NCI-H2107 (cell line): Measurements from ENCODE around the gene HVCN1.
"Not testable (repeated sequence)": the region's sequence is repeated elsewhere in the genome, so short reads cannot be mapped to it uniquely, and the experiment has no call there.

Experiments used
- DNase-seq: peaks from one replicate; lab custom pipeline; 2025; lab: John Stamatoyannopoulos, UW

The HVCN1 gene

DNA sequence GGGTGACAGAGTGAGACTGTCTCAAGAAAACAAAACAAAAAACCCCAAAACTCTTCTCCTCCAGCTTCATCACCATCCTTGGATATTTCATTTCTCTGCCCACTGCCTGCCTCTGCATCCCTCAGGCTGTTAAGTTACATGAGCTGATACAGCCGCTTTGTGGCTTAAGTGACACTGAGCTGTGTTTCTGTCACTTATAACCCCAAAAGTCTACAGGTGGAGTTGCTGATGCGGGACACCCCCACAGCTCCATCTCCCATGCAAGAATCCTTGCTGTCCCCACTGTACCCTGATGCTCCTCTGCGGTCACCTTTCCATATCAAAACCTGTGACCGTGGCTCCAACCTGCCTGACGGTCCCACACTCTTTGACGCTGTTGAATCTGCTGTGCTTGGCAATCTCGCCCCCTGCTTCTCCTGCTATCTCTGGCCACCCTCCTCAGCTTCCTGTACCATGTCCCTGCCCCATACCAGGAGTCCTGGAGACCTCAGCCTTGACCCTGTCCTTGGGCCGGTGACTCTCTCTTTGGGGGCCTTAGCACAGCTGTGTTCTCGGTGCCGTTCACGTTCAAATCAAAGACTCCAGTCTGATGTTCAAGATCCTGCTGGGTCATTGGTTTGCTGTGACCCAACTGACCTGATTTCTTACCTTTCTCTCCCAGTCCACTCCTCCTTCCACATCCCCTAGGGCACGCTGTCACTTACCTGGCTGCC is 20.3 kb downstream of the HVCN1 start:
- no peak for DNase-seq

DNA sequence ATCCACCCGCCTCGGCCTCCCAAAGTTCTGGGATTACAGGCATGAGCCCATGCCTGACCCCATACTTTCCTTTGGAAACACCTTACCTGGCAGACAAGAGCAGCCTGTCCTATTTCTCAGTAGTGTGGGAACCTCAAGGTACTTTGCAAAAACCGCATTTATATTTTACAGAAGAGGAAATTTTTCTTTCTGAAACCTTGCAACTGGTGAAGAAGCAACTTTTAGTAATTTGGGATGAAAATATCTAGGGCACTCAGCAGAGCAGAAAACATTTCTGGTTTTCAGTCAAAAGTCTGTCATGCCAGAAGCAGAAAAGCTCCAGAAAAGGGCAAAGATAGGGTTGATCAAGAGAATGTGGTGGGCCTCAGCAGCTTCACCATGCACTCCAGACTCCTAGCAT is 21.2 kb downstream of the HVCN1 start:
- DNase-seq, result no peak

DNA sequence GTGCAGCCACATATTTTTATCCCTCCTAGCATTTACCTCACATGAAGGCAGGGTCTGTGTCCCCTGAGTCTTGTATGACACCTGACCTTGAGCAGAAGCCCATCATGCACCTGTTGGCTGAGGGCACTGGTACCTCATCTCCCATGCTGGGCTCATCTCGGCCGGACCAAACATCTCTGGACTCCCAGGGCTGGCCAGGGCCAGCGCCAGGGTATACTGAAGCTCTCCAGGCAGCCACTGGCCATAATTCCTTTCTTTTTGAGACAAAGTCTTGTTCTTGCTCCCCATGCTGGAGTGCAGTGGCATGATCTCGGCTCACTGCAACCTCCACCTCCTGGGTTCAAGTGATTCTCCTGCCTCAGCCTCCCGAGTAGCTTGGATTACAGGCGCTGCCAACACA is 22.0 kb downstream of the HVCN1 start:
- DNase-seq, result no peak

DNA sequence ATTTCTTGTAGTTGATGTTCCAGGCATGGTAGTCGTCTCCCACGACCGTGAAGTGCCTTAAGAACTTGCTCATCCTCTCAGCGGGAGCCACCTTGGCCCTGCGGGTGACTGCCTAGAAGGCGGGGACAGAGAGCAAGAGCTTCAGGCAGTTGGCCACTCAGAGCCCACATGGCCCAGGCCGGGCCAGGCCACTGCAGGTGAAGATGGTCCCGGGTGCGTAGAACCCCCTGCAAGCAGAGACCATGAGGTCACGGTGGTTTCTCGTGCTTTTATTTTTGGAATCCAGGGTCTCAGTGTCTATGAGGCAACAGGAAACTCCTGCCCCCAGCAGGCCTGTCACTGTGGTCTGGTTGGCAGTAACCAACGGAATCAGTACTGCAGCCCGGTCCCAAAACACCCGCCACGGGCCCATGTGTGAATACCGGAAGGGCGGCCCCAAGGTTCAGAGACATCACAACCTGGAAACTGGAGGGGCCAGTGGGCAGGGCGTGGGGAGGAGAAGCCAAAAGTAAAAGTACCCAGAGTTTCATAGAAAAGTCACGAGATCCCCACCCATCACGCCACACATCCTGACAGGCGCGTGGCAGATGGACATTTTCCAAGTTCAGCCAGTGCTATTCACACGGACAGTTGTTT is 27.5 kb downstream of the HVCN1 start:
- no peak for DNase-seq

DNA sequence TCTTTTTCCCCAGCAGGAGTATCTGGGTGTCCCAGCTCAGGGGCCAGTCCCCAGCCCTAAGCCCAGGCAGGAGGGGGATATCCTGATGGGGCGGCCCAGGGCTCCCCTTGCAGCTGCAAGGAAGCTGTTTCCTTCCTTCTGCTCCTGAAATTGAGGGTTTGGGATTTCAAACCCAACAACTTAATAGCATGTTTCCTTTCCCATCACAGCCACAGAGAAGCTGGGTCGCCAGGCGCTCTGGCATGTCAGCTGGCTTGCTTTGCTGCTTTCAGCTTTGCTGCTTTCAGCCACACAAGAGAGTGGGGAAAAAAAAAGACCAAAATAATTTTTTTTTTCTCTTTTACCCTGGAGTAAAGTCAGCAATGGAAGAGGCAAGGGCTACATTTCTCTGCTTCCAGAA is 30.0 kb downstream of the HVCN1 start:
- no peak for DNase-seq

DNA sequence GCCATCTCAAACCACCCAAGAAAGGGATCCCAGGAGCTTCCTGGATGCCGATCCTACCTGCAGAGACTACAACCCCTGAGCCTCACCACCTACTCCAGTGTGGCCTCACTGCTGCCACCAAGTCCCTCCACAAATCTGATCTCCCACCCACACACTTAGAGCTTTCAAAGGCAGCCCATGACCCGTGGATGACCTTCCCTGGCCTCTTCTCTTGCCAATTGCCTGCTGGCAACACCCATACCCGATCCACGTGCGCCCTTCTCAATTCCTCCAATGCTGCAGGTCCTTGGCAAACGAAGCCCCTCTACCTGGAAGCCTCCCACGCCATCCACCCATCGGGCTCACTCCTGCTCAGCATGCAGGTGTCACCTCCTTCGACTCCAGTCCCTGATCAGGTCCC is 30.7 kb downstream of the HVCN1 start:
- DNase-seq, result no peak

DNA sequence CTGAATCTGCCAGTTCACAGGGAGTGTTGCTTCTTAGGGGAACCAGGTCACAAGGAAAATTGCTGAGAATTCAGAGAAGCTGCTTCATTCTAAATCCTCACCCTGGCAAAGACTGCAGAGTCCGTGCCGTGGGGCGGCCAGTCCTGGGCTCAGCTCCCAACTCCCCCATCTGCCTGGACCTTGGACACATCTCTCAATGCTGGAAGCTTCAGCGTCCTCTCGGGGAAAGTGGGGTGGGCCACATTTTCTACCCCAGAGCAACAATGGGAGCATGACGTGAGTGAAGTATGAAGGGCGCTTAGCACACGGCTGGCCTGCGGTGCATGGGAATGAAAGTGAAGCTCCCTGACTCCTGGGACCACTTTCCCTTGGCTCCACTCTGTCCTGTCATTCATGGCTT is 31.2 kb downstream of the HVCN1 start:
- no peak for DNase-seq

DNA sequence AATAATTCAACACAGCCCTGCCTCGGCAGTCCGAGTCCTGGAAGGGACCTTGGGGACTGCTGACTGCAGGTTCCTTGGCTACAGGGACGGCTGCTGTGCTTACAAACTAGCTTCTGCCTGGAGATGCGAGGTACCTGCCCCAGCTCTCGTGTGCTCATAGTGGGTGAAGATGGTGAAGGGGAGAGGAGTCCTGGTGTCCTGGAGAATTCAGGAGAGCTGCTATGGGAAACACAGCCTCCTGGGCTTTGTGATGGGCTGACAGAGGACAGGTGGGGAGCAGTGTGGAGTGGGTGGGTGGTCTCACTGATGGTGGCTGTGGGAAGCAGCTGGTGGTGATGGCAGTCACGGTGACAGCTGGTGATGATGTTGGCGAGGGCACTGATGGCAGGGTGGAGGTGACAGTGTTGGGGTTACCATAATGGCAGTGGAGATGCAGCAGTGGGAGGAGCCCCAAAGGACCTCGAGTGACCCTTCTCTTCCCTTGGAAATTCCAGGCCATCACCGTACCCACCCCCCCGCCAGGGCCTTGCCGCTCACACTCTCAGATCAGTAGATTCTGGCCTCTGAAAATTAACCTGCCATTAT is 32.8 kb downstream of the HVCN1 start:
- DNase-seq, result no peak

DNA sequence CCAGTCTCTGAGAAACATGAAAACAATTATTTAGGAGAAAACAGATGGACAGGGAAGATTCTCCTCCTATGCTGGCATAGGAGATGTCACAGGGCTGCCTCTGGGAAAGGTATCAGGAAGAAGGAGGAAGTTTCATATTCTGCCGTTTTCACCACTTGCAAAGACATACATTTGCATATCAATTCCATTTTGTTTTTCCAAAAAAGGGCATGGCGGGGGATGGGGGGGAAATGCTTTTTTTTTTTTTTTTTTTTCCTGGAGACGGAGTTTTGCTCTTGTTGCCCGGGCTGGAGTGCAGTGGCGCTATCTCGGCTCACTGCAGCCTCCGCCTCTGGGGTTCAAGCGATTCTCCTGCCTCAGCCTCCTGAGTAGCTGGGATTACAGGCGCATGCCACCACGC is 34.7 kb downstream of the HVCN1 start:
- DNase-seq, result not testable (repeated sequence)

DNA sequence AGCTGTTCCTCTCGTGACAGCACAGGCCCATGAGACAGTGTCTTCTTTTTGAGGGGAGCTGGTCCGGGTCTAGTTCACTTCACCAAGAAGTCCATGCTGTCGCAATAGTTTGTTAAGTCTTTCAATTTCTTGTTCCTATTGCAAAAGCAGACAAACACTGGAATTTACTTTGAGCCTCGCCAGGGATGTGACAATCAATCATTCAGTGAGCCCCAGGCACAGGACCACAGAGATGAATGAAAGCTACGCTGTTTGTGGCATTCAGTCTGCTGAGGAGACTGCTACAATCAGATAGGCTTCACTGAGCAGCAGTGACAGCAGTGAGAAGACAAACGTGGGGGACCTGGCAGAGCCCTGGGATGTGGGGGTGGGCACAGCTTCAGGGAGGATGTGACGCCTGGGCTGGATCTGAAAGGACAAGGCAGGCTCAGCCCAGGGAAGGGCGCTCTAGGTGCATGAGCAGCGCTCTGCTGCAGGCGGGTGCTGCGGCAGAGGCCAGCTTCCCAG is 39.5 kb downstream of the HVCN1 start:
- no peak for DNase-seq

DNA sequence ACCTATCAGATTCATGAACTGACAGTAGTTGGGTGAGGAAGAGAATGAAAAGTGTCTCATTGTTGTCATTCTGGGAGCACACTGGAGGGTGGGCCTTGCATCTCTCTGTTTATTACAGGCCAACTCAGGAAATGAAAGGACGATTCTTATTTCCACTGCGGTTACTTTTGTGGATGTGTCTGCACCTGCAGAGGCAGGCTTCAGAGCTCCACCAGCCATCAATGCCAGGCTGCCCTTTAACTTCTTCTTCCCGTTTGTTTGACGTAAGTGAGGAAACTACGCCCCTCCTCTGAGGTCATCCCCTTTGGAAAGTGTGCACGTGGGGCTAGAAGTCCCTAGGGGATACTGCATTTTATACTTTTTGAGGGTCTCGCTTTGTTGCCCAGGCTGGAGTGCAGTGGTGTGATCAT is 41.3 kb downstream of the HVCN1 start:
- no peak for DNase-seq

DNA sequence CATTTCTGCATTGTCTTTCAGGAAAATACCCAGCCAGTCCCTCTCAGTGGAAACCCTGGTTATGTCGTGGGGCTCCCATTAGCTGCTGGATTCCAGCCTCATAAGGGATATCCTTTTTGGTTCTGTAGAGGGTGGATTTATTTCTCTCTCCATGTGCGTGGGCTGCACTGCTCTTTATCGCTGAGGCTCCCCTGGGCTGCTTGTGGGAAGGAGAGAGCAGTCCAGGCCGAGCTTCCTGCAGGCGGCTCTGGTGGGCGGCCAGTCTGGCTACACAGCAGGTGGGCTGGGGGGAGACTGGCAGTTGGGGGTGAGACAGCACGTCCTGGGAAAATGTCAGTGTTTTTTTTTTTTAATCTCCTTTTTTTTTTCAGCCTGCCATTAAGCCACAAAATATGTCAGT is 47.4 kb downstream of the HVCN1 start:
- DNase-seq, result no peak

DNA sequence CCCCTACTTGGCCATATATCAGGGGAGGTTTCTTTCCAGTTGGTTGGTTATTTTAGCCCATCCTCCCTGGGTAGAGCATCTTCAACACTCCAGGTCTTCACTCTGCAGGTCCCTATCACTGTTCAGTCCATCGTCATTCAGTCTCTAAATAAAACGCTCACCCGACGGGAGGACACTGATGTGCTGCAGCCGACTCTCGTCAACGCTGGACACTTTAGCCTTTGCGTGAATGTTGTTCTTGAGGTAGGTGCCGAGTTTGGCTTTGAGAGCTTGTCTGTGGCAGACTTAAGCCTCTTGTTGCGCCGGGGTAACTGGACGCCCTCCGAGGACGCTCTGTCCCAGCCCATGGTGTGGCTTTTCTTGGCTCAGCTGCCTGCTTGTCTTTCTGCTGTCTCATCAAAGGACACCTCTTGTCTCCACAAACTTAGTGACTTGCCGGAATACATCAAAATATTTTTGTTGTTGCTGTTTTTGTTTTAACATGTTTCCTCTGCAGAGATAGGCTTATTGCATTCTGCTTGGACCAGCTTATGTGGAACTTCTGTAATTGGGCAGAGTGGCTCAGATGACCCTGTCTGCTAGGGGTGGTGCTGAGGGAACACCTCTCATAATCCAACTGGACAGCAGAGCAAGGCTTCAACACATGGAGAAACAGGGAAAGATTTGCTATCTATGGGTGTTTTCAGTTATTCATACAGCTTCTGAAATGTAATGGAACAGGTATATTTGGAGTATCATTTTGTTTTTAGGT is 48.5 kb downstream of the HVCN1 start:
- DNase-seq, result no peak

DNA sequence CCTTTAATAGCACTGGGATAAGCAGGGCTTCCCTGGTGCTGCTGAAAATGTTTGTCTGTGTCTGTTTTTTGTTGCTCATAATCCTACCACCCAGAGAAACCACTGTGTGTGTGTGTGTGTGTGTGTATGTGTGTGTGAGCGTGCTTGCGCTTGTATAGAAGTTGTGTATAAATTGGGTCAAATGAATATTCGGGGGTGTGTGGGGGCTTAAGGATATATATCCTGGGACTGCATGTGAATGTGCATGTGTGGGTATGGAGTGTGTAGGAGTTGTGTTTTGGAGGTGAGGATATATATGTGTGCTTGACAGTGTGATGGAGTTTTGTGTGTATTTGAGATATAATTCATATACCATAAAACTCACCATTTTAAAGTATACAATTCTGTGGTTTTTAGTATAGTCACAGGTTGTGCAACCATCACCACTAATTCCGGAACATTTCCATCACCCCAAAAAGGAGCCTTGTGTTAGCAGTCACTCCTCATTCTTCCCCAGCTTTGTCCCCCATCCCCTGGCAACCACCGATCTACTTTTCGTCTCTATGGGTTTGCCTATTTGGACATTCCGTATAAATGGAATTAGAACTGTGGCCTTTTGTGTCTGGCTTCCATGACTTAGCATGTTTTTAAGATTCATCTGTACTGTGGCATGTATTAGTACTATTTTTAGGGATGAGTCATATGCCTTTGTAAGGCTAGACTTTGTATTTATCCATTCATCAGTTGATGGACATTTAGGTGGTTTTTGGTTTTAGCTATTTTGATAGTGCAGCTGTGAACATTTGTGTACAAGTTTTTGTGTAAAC is 49.4 kb downstream of the HVCN1 start:
- no peak for DNase-seq

DNA sequence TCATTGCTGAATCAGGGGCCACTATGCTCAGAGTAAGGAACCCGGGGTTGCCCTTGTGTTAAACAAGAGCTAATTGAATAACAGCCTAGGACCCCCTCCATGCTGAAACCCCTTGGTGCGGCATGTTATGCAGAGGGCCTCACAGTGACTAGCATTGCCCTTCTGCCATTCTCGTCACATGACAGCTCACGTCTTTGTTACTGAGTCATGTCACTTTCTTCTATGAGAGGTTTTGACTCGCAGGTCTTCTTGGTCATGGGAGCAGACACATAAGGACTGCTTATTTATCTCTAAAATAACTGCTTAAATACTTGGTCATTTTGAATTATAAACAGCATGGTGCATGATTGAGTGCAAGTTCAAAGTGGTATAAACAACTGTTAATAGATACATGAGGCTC is 50.1 kb downstream of the HVCN1 start:
- DNase-seq, result no peak

DNA sequence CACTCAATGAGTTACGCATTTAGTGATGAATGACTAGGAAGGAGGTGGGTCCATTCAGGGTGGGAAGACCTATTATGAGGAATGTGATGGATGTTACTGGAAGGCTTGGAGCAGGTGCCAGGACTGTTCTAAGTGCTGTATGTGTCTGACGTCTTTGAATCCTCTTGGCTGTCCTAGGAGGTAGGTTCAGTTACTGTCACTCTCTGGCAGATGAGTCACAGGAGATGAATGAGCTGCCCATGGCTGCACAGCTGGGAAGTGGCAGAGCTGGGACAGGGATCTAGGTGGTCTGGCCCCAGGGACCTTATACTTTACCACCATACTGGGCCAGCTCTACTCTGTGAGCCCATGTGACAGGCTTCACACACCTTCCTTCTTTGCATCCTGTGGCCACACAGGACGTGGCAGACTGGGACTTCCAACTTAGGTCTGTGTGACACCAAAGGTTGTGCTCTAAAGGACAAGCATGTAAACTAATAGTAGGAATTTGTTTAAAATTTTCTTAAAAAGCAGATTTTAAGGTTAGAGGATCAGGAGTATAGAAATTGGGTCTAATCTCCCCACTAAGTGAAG is 51.0 kb downstream of the HVCN1 start:
- DNase-seq, result no peak

DNA sequence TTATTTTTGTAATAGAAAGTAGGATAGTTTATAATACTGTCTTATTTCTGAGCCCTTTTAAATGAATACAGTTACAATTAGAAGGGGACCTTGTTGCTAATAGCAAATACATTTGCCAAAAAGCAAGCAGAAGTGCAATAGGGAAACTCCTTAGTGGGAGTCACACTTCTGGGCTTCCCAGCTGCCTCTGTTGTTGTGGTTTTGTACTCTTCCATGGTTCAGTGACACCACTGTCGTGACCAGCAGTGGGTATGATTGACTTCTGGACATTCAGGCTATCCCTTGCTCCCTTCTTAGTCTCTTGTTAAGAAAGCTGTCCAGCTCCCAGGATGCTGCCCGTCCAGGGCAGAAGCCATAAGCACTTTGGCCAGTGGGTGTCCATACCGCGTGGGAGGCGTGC is 52.4 kb downstream of the HVCN1 start:
- no peak for DNase-seq

DNA sequence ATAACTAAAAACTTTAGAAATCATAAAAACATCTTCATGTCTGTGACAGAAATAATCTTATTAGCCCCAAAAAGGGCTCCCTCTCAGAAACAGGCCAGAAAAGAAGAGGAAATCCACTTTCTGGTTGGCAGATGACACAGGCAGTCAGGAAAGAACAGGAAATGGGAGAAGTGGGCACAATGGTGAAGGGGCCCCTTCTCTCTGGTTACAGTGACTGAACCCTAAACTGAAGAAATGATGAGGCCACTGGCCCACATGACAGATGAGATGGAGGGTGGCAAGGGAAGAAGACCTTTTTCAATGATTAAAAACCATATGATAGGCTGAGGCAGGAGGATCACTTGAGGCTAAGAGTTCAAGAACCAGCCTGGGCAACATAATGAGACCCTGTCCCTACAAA is 53.9 kb downstream of the HVCN1 start:
- no peak for DNase-seq

DNA sequence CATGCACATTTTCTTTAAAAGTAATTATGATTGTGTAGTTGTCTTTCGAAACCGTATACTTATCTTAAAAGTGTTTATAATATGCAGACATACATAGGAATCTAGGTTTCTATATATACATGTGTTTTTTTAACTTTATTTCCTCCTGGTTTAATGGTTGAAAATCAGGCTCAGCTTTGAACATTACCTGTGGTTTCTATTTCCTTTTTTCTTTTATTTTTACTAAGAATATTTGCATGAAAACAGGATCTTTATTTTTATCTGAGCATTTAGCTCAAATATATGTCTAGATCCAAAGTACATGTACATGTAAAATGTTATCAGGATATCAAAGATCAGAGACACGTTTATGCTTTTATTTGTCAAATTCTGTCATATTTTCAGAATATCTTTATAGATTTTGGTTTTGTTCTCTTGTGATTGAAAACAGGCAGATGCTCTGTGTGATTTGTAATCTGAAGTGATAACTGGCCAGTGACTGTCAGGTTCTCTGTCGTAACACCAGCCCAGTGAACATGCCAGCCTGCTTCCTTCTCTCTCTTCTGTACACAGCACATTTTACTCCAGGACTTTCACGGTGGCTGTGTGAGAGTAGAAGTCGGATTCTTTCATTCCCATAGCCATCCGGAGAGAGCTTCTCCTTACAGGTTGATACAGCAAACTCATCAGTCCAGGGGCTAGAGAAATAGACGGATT is 61.3 kb downstream of the HVCN1 start:
- DNase-seq, result no peak

DNA sequence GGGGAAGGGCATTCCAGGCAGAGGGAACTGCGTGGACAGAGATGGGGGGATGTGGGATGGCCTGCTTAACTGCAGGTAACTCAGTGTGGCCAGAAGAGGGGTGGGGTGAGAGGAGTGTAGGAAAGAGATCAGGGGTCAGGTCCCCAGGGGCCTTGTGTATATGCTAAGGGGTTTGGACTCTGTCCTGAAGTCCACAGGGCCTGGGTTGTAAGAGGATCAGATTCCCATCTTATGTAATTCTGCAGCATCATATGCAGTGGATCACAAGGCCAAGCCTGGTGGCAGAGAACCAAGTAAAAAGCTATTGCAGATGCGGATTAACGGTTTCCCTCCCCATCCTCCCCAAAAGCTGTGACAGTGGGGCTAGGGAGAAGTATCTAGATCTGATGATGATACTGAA is 66.3 kb downstream of the HVCN1 start:
- DNase-seq, result no peak

DNA sequence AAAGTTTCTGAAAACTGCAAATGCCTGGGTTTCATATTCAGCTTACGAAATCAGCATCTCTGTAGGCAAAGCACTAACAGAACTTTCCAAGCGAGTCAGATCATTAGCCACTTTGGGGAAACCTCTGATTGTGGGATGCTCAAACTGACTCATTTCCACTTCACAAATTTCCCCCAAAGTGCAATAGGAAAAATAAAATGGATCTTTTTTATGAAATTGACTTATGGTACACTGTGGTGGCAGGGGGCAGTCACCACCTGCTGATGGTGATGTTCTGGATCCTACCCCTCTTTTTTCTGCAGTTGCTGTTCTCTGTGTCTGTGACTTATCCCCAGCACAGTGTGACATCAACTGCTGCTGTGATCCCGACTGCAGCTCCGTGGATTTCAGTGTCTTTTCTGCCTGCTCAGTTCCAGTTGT is 69.4 kb downstream of the HVCN1 start:
- DNase-seq, result no peak
